DMS79 treated with DMSO at 0.1 percent for 48 hours (cell line): ENCODE results near the gene WDR20.
A peak's percentile ranks its signal among the peaks of the same experiment; 100 is the strongest.

Source experiments
- DNase-seq: peaks from one replicate; lab custom pipeline; 2025; lab: John Stamatoyannopoulos, UW

Gene WDR20

DNA sequence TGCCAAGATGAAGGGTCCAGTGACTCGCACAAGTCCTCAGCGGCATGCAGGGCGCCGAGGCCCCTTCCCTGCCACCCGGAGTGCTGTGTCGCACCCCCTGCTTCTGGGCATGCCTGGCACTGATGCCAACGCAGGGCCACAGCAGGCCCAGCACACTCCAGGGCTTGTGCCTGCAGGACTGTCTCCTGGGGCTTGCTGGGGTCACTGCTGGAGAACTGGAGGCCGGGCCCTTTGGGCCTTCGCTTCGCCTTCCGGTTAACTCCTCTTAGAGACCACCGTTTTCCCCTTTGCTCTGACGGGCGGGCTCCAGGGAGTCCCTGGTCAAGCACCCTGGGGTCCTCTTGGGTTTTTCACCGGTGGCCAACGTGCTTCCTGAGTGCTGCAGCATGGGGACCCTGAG lies 79.6 kb downstream of the WDR20 start:
- DNase-seq: no peak

DNA sequence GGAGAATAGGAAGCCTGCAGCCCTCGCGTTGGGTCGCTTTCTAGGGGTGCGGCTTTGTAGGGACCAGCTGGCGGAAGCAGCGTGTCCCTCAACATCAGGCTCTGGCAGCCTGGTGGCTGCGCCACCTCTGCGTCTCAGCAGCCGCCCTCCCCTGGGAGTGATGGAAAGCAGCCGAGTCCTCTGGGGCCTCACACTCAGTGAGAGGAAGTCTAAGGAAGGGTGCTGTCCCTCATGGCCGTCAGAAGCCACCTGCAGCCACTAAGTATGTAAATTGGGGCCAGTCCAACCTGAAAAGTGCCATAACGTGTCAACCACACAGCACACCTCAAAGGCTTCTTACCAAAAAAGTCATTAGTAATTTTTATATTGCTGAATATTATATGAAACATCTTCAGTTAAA lies 80.3 kb downstream of the WDR20 start:
- no peak for DNase-seq

DNA sequence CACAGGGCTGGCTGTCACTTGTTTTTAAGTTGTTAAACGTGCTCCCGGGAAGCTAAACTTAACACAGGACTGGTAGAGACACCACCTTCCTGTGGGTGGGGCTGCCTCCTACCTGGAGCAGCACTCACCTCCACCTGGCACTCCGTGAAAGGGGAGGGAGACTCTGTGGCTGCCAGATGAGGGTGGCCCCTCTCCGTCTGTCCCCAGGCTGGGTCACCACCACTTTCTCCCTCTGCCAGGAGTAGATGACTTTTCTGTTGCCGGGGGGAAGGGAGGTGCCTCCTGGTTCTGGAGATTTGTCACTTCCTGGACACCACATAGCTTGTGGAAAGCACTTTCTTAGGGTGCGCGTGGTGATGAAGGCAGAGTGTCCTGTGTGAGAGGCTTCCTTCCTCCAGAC lies 81.3 kb downstream of the WDR20 start:
- no peak for DNase-seq

DNA sequence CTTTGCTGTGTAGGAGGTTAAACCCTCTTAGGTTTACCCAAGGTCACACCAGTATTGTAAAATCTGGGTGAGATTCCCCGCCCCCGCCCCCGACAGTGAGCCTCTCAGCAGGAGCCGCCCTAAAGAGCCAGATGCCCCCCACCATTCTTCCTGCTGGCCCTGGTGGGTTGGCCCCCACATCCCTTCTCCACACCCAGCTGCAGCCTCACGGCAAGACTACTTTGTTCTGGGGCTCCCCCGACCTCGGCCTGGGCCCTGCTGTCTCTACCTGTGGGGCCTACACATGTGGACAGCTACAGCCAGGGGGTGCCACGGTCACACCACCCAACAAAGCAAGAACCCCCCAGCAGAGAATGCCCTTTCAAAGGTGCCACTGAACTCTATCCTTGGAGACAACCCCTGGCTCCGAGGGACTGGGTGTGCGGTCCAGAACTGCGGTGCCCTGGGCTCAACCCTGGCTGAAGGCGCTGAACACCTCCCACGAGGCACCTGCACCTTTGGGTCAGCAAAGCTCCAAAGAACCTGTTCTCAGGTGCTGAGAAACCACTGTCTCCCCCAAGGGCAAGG lies 82.4 kb downstream of the WDR20 start:
- DNase-seq: no peak

DNA sequence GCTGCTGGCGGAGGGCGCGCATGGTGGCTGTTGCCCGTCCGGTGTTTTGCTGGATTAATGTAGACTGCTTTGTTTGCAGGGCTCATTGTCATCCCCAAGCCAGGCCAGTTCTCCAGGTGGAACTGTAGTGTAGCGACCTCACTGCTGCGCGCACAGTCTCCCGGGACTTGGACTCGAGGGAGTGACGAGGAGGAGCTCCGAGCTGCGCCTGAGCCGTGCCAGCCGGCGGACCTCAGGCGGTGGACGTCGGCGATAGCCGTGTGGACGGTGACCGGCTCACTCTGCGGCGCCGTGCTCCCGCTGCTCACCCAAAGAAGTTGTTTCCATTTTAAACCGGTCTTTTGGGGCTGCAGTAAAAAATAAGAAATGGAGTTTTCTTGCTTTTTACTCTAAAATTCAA lies 83.1 kb downstream of the WDR20 start:
- no peak for DNase-seq

DNA sequence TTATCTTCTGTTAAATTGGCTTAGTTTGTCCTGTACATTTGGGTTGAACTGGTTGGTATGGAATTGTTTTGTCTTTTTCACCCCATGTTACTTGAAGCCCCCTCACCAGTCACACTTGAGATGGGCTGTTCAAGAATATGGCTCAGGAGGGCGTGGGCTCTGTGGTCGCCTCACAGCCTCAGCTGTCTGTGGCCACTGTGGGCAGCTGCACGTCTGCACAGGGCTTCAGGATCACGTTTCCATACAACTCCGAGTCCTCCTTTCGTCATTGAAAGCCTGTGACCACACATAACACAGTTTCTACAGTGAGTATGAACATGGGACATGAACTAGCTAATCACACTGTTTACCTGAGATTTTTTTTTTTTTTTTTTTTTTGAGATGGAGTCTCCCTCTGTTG lies 84.0 kb downstream of the WDR20 start:
- no peak for DNase-seq

DNA sequence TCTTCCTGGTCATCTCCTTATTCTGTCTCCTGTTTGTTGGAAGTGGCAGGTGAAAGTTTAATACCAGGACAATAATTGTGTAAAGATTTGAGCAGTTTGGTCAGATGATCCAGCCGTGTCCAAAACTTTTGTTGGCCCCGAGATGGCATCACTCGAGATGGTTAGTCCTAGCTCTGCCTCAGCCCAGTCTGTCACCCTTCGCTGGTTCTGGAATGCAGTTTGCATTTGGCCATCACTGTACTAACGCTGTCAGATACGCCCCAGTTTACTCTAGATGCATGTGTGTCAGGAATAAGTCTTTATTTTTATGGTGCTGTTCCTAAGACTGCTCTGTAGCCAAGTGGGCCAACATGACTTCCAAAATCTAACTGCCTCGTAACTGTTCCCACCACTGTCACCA lies 85.7 kb downstream of the WDR20 start:
- no peak for DNase-seq

DNA sequence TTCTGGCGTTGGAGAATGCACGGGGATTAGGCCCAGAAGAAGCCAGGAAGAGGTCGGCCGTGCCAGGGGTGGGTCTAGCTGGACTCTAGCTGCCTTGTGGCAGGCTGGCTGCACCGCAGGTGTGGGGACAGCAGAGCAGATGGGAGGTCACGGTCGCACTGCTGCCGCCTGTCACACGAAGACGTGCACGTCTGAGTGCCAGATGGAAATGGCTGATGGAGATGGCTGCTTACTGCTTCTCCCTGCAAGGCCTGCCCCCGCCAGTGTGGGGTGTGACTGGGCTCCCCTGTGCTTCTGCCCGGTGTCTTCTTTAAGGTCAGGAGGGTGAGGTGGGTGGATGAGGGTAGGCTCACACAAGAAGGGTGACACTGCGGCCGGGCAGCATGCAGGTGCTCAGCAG lies 86.2 kb downstream of the WDR20 start:
- DNase-seq: no peak

DNA sequence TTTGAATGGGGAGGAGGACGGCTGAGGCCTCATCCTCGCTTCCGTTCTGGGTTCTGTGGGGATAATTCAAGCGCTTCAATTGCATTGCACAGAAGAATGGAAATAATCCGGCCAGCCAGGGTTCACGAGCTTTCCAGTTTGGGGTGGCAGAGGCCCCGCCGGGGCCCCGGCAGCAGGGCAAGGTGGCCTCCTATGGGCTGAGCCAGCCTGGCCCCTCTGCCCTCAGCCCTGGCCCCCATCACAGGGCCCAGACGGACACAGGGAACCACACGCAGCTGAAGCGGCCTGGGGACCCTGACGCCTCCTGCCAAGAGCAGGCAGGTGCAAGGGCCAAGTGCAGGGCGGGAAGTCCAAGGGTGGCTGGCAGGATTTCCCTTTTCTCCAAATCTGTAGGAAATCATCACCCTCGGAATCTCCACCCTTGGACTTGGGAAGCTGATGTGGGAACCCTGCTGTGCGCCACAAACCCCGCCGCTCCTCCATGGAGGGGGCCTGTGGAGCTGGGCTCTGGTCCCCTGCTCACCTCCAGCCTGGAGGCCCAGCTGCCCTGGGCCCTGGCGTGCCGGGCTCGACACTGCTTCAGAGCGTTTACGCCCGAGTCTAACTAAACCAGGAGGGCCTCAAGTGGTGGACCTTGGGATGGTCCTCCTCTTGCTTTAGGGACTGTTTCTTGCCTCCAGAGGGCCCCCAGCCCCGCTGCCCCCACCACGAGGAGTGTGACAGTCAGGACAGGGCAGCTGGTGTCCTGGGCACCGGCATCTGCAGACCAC lies 86.8 kb downstream of the WDR20 start:
- DNase-seq: no peak

DNA sequence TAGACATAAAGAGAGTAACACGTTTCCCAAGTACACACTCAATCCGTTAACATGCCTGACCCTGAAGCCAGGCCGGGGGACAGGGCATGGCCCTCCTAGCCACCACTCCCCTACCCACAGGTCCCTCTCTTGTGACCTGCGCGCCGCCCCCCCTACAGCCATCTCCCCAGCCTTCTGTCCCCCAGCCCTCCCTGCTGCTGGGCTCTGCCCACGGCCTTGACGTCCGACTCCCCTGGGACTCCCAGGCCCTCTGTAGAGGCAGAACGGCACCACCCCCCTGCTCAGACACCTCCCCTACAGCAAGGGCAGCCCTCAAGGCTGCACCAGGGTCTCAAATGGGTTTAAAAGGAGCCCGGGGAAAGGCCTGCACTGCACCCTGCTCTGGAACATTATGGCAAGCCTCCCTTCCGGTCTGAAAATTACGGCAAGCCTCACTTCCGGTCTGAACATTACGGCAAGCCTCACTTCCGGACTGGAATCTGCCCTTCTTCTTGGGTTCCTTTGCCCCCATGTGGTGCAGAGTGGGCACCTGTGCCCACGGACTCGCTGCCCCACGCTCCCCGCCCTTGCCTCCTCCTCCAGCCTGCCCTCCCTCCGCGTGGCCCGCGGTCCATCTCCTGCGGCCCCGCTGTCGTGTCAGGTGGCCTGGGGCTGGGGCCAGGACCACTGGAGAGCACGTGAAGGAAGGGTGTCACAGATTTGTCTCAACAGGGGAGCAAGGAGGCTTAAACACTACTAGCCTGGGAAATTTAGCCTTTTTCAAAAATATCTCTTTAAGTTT lies 87.7 kb downstream of the WDR20 start:
- no peak for DNase-seq

DNA sequence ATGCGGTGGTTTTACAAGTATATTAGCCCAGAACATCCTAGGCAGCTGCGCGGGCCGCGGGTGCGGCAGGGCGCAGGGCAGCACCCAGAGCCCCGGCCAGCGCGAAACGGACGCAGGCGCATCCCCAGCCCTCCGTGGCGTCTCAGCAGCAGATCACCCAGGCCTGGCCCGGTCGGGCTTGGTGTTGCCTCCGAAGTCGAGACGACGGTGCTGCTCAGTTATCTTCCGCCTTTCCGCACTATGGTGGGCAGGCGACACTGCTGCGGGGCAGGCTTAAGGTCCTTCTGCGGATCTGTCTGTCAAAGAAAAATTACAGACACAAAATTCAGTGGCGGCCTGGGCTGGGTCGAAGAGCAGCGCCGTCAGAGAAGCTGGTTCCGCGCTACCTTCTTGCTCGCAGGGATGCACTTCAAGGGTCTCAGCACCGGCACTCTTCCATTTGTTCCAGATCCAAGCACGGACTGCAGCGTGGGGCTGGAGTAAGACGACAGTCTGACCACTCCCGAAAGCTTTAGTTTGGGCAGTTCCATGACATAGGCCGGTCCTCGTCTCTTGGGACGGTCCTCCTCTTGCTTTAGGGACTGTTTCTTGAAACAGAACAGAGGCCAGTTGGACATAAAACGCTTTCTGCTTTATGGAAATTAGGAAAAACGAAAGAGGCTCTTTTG lies 89.5 kb downstream of the WDR20 start:
- DNase-seq: no peak

DNA sequence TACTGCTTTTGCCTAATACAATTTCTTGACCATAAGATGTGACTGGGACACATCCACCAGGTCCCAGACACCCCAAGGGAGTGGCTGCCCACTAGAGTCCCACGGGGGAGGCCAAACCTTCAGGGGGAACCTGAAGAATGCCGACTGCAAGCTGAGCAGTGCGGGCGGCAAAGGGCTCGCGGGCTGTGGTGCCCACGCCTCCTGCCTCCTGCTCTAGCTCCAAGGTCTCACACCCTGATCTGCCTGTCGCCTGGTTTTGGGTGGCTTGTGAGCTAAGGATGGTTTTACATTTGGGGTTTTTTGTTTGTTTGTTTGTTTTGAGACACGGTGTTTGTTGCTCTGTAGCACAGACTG lies 90.0 kb downstream of the WDR20 start:
- DNase-seq: no peak

DNA sequence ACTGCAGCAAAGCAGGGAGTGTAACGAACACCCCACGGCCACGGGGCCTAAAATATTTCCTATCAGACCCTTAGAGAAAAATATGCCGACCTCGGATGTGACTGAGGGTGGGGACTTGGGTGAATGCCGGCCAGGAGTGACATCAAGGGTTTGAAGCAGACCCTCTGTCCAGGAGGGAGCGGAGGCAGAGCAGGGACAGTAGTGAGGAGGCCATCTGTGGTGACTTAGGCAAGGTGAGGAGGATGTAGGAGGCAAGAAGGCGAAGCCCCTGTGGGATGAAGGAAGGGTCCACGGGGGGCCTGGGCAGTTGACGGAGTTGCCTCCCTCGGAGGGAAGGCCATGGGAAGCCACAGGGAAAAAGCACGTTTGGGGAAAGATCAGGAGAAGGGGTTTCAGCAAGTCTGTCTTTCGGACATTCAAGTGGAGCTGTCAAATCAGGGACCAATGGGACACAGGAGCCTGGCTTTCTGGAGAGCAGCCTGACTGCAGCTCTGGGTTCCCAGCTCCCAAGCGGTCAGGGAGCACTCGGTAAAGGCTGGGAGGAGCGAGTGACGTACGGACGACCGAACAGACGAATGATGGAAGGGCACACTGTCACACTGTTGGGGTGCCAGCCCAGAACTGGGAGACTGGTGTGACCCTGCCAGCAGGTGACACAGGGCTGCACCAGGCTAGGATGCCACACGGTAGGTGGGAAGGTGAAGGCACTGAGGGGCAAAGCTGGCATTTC lies 90.9 kb downstream of the WDR20 start:
- DNase-seq: no peak

DNA sequence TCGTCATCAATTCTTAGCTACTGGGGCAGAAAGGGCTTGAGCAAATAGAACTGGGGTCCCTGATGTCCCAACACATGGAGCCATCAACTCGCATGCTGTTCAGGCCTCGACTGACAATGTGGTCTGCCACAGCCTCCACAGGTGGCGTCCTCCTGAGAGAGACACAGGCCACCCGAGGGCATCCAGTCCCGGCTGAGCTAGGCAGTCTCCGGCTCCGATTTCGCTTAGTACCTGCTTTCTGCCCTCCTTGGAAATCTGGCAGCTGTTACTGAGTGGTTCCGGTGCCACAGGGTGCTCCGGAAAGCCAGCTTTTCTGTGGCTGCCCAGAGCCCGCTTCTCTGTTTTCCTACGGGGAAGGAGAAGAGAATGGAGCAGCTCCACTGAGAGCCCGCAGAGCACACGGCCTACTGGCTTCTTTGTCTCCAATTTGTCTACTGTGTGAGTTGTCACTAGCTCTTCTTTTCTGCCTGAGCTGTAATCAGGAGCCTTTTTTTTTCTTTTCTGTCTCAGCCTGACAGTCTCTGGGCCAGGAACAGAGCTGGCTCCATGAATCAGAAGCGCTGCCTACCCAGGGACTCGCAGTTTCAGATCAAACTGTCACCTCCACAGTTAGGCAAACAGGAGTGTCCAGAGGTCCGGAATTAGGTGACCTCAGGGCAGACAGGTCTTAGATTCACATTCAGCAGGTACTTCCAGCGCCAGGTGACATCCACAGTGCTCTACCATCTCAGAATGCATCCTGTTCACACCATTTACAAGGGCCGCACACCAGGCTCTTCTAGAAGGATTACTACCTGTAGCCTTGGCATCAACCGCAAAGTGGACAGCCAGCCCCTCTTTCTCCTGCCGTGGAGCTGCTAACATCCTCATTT lies 92.0 kb downstream of the WDR20 start:
- peak; percentile 54 for DNase-seq

DNA sequence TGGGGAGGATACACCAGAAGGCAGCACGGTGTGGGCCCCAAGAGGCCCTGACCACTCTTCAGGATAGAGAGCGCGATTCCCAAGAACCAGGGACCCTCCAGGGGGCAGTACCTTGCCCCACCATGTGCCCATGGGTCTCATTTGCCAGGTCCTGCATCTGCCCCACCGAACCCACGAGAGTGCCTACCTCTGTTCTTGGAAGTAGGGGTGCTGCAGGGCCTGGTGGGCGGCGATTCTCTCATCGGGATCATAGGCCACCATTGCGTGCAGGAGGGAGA lies 92.6 kb downstream of the WDR20 start:
- DNase-seq: no peak

DNA sequence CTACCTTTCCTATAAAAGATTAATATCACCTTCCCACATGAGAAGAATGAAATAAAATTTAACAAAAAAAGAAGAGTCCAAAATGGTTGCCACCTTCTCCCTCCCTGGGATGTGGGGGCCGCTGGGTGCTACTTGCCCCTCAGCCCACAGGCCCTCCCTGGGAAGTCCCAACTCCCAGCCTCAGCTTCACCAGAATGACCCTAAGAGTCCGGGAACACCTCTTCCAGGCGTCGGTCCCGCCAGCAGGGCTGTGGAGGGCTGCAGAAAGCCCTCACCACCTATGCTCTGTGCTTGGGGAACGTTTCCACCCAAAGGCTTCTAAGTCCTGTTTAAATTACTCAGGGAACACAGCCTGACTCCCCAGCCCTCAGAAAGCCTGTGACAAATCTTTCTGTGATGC lies 93.4 kb downstream of the WDR20 start:
- no peak for DNase-seq

DNA sequence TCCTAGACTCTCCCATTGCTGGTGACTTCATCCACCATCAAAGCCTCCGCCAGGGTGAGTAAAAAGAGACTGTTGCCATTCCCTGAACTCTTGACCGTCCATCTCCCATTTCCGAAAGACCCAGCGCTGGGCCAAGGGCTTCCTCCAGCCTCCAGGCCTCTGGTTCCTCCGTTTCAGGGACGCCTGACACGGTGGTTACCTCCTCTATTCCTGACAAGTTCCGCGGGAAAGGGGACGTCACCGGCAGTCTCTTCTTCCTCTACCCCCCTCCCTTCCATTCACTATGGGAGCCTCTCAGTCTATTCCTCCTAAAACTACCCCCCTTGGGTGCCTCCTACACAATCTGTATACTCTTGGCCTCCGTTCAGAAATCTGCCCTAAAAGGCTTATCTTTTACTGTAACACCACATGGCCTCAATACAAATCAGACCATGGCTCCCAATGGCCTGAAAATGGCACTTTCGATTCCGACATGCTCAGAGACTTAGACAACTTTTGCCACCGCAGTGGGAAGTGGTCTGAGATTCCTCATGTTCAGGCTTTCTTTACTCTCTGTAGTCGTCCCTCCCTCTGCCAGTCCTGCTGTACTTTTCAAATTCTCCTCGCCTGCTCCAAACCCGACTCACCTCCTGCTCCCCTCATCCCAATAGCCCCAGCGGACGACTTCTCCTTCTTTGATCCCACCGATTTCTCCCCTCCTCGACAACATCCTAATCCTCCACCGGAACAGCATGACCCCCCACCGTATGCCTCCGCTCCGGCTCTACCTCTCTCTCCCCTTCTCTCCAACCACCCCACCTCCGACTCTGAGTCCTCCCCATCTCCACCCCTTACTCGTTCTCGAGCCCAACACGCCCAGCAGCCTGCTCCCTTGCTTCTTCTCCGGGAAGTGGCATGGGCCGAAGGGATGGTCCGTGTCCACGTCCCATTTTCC lies 94.9 kb downstream of the WDR20 start:
- no peak for DNase-seq

DNA sequence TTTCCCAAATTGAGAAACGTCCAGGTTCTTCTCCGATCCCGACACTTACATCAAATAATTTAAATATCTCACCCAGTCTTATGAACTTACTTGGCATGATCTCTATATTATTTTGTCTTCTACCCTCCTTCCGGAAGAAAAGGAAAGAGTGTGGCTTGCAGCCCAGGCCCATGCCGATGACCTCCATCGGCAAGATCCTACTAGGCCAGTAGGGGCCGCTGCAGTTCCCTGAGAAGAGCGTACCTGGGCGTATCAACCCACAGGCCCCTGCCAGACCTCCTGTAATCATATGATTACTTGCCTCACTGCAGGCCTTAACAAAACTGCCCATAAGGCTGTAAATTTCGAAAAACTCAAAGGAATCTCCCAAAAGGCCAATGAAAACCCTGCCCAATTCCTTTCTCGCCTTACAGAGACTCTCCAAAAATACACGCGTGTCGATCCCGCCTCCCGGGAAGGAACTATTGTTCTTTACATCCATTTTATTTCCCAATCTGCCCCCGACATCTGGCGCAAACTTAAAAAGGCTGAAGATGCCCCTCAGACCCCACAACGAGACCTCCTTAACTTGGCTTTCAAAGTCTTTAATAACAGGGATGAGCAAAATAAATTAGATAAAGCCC lies 95.7 kb downstream of the WDR20 start:
- DNase-seq: no peak

DNA sequence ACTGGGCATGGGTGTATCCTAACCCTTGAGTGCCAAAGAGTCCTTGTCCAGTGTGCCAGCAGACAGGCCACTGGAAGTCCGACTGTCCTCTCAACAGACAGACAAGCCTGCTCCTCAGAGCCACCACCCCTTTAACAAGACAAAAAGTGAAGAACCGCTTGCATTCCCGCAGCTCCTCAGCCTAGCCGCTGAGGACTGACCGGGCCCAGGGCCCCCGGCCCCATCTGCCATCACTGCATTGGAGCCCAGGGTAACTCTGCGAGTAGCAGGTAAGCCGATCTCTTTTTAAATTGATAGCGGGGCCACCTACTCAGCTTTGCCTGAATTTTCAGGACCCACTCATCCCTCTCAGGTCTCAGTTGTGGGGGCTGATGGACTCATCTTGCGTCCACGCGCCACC lies 96.3 kb downstream of the WDR20 start:
- no peak for DNase-seq

DNA sequence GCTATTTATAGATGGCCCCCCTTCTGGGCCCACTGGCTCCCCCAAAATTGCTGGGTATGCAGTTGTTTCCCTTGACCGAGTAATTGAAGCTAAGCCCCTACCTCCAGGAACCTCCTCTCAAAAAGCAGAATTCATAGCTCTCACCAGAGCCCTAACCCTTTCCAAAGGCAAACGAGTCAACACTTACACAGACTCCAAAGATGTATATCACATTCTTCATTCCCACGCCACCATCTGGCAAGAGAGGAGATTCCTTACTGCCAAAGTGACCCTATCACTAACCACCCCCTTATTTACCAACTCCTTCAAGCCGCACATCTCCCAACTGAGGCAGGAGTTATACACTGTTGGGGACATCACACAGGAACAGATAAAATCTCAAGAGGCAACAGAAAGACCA lies 98.4 kb downstream of the WDR20 start:
- no peak for DNase-seq
